NCI-H1694 treated with DMSO at 0.1 percent for 48 hours (cell line): Measurements from ENCODE around the gene MCTP1.
"Not testable (repeated sequence)": the region's sequence is repeated elsewhere in the genome, so short reads cannot be mapped to it uniquely, and the experiment has no call there.

Experiments
- DNase-seq: peaks from one replicate; lab custom pipeline; 2025; lab: John Stamatoyannopoulos, UW

Gene MCTP1

GRCh38 chr5:95181644-95182043 is 103.2 kb downstream of the MCTP1 start:
- no peak for DNase-seq

DNA sequence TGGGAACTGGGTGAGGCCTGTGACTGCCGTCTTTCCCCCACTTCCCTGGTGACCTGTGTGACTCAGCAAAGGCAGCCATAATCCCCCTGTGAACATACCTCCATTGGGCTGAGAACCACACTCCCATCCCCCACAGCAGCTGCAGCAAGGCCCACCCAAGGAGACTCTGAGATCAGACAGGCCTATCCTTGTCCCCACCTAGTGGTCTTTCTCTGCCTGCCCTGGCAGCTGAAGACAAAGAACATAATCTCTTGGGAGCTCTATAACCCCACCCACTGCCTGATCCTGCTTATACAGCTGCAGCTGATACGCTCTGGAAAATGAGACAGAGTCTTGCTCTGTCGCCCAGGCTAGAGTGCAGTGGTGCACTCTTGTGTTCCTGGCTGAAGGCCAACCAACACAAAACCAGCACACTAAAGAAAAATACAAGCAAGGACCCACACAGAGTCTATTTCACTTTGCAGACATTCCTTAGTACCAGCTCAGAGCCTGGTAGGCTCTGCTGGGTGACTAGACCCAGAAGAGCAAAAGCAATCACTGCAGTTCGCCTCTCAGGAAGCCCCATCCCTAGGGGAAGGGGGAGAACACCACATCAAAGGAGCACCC is 106.7 kb downstream of the MCTP1 start:
- DNase-seq, result no peak

- DNase-seq, result no peak
These were observed 107.4 kb downstream of the MCTP1 start for GRCh38 chr5:95177456-95177855.

DNA sequence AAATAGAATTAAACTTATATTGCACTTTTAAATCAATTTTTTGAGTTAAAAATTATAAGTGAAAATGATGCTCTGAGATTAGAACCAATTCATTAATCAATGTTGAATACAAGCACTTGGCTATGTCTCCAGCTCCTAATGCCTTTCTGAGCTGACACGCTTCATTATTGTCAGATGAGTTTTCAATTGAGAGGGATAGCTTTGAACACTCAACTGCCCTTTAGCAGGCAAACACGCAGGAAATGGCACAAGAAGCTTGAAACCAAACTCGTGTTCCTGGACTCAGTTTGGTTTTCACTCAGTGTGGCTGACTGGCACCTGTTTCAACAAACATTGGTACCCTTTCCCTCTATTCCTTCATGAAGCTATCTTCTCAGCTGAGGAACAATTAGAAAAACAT is 109.8 kb downstream of the MCTP1 start:
- no peak for DNase-seq

DNA sequence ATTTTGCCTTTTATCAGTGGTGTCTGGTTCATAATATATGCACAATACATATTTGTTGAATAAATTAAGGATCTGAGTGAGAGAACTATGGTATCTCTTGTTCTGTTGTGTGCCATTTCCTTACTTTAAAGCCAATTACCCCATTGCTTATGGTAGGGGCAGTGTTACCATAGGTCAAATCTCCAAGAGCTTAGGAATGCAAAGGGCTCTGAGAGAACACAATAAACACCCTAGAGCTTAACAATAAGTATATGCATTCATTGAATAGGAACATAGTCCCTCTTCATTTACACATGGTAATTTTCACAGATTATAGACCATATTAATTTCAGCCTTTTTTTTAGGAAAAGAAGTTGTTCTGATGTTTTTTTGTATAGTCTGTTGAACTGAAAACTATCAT is 112.2 kb downstream of the MCTP1 start:
- no peak for DNase-seq

DNA sequence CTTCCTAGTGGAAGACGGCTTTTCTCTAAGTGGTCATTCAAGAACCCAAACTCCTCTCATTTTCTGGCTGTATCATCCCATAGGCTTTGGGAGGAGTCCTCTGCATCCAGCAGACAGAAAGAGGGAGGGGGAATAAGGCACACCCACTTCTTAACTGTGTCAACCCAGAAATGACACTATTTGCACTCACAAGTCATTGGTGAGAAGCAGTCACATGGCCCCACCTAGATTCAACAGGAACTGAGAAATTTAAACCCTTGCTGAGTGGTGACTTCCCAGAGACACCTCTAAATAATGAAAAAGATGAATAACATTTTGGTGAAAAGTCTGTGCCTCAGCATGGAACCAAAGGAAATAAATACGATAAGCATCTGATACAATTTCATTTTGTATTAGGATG is 120.0 kb downstream of the MCTP1 start:
- DNase-seq, result no peak

GRCh38 chr5:95163079-95163478 is 121.8 kb downstream of the MCTP1 start:
- DNase-seq, result no peak

DNA sequence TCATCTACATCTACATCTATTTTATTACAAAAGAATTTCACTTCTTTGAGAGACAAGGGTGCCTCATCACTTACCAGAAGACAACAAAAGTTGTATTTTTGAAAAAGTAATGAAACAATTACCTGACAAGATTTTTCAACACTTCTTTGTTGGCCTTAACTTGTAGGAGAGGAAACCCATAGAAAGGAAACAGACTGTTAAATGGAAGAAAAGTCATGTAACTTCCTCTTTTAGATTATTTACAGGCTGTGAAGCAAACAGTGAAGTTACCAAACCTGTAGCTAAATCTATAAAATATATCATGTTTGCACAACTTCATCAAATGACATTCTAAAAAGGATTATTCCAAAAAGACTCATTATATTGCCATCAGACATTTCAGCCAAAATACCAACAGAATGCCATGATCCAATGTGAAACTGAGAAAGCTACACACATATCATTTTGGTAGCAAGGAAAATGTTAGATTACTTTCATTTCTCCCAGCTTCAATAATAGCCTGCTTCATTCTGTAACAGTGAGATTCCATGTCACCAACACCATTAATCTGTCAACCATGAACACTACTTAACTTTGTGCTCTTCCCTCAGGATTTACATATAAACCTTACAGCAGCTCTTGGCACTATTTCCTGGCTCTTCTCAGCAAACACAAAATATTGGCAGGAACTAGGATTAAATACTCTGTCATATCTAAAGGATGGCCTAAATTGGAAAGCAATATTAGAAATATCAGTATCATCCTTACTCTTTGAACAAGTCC is 122.5 kb downstream of the MCTP1 start:
- DNase-seq, result peak; percentile 6

GRCh38 chr5:95159603-95160002 is 125.3 kb downstream of the MCTP1 start:
- DNase-seq, result no peak

DNA sequence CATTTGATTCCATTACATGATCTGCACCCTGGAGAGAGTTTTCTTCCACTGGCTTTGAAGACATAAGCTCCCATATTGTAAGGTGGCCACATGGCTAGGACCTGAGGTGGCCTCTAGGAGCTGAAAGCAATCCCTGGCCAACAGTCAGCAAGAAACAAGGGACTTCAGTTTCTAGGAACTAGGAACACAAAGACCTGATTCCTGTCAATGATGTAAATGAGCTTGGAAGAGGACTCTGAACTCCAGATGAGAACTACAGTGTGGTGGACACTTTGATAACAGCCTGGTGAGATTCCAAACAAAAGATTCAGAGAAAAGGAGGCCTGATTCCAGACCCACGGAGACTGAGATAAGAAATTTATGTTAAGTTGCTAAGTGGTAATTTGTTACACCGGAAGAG is 129.0 kb downstream of the MCTP1 start:
- no peak for DNase-seq

DNA sequence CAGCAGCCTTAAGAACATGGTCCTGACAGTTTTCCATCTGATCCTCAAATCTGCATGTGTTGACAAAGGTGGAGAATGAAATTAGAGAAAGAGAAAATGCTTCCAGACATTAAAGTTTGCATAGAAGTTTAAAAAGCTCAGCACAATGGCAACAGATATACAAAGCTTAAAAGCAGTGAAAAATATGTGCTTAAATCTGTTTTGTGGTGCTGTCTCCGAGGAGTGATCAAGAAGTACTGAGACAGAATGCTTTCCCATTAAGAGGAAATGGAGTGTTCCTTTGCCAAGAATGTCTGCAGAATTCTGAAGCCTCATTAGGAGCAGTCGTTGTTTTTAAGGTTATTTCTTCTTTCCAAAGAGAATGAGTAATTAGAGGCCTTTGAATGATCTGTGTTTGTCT is 131.4 kb downstream of the MCTP1 start:
- DNase-seq, result no peak

DNA sequence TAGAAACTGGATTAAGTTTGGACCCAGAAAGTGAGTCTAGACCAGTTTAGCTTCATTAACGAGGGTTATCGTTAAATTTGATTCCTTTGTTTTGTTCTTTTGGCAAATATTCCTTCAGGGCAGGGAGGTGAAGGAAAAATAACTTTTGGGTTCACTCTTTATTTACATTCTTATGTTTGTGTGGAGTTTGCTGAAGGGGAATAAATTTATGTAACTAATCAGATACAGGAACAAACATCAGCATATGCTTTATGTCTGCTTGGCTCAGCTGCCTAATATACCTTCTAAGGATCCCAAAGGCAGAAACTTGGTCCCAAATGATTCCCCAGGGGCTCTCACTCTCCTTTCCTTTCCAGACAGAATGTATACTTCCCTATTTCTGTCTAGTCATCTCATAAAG is 132.4 kb downstream of the MCTP1 start:
- DNase-seq, result no peak

DNA sequence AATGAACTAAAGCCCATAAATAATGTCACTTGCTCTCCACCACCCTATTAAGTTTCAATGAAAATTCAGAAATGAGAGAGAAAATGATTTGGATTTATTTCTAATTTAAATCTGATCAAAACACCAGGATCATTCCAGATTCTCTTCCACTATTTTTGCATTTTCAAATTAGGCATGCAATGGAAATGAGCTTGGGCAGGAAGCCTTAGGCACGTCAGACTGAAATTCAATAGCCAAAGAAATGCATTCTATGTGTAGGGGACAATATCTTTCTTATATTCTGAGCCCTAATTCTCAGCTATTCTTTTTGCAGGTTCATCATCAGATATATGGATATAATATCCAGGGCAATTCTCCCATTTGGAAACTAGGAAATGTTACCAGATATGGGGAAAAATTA is 132.8 kb downstream of the MCTP1 start:
- no peak for DNase-seq

DNA sequence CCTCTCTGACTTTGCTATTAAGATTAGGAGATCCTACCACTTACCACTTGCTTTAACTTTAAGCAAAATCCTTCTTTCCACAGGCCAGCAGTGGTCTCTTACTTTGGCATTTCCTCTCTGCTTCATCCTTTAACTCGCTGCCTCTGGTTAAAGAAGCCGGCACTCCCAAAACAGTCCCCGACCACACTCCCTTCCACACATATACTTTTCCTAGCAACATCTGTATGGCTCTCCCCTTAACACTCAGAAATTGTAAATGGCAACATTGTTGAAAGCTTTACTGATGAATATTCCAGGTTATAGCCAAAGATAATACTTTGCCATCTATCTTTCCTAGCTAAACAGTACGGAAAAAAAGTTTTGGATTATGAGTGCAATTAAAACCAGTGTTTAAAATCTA is 133.2 kb downstream of the MCTP1 start:
- DNase-seq, result no peak

DNA sequence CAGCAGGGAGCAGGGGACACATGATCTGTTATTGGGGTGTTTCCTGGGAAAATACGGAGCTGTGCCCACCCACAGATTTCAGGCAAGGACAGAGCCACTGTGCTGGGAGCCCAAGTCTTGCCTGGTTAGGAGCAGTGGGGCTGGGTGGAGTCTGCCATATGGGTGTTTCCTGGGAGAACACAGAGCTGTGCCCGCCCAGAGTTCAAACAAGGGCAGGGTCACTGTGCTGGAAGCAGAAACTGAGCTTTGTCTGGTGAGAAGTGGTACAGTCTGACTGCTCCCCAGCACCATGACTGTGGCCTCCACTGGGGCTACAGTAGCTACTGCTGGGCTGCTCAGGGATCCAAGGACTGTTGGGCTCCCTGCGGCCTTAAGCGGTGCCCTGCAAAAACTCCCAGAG is 135.5 kb downstream of the MCTP1 start:
- no peak for DNase-seq

GRCh38 chr5:95148453-95148852 is 136.4 kb downstream of the MCTP1 start:
- DNase-seq, result no peak

DNA sequence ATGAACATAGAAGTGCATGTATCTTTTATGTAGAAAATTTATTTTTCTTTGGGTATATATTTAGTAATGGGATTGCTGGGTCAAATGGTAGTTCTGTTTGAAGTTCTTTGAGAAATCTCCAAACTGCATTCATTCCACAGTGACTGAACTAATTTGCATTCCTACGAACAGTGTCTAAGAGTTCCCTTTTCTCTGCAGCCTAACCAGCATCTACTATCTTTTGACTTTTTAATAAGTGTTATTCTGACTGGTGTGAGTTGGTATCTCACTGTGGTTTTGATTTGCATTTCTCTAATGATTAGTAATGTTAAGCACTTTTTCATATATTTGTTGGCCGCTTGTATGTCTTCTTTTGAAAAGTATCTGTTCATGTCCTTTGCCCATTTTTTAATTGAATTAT is 141.0 kb downstream of the MCTP1 start:
- not testable (repeated sequence) for DNase-seq

- no peak for DNase-seq
These were observed 142.7 kb downstream of the MCTP1 start for GRCh38 chr5:95142145-95142544.

DNA sequence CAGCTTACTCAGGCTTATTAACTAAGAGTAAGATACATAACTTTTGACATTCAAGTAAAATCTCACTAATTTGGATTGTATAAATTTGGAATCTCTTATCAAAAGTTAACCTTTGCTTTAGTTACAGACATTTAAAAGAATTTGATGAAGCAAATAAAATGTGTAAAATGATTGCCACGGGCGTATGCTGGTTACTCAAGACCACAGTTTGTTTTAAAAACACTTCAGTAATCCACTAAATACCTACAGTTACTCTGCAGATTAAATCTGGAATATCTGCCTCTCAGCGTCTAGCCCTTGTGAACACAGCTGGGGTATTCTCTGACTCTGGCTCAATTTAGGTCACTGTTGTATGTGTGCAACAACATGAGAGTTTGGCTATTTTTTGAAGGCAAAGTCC is 143.8 kb downstream of the MCTP1 start:
- no peak for DNase-seq

GRCh38 chr5:95134326-95134725 is 150.6 kb downstream of the MCTP1 start:
- DNase-seq, result no peak

DNA sequence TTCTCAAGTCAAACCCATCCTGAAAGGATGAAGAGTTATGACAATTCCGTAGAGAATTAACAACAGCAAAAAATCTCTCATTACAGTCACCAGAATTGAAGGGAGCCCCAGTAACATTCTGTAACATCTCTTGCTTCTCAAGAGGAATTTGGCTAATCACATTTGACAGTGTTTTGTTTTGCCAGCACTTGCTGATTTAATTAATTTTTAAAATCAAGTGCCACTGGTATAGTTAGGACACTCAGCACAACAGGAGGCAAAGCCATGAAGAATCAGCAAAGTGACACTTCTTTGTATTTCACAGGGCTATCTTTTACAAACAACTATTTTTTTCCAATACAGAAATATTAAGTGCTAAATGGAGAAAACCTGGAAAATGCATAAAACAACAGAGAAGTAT is 152.8 kb downstream of the MCTP1 start:
- no peak for DNase-seq

DNA sequence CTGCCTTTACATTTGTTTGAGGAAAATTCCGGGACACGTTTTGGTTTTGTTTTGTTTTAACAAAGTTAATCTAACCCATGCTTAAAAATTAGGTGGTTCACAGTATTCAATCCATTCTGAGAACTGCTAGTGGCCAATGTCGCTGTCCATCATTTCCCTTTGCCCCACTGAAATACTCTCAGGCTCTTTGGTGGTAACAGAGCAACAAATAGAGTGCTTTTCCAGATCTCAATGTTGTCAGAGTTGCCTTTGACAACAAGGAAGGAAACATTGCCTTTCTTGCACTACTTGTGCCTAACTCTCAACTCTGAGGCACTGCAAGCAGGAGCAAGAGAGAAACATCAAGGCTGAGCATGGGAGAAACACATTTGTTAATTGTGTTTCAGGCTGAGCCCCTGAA is 154.0 kb downstream of the MCTP1 start:
- no peak for DNase-seq

GRCh38 chr5:95124731-95125130 is 160.2 kb downstream of the MCTP1 start:
- DNase-seq, result no peak

GRCh38 chr5:95124101-95124500 is 160.8 kb downstream of the MCTP1 start:
- no peak for DNase-seq
